HG03342 (cell line): ENCODE measurements around the gene FUBP3.

Experiments used
- ATAC-seq: cut with Tn5 transposase; IDR thresholded peaks from one replicate; pipeline ENCODE4 v1.9.1; 2021; ENCODE audit warnings: mild to moderate bottlenecking, moderate library complexity; ENCODE audit not compliant: unreplicated experiment

Gene FUBP3

GRCh38 chr9:130661451-130662098, 82.2 kb downstream of the FUBP3 start:
- no peak for ATAC-seq

- no peak for ATAC-seq
Measured at GRCh38 chr9:130662099-130662969, 83.0 kb downstream of the FUBP3 start.

- ATAC-seq: no peak
Measured at GRCh38 chr9:130662970-130663257, 83.5 kb downstream of the FUBP3 start.

- ATAC-seq: no peak
Measured at GRCh38 chr9:130663258-130663976, 84.0 kb downstream of the FUBP3 start.

- ATAC-seq: no peak
Measured at GRCh38 chr9:130663977-130664250, 84.5 kb downstream of the FUBP3 start.

- no peak for ATAC-seq
Measured at GRCh38 chr9:130664251-130665028, 85.1 kb downstream of the FUBP3 start, which contains the start of gene PRDM12. PRDM12 (plus strand) TSS chr9:130664594; CDS start chr9:130664654, 60 bp downstream.

GRCh38 chr9:130665029-130665430, 85.7 kb downstream of the FUBP3 start:
- ATAC-seq: no peak

- ATAC-seq: no peak
Measured at GRCh38 chr9:130665431-130666392, 86.3 kb downstream of the FUBP3 start.

- no peak for ATAC-seq
Measured at GRCh38 chr9:130666393-130667119, 87.2 kb downstream of the FUBP3 start.

- ATAC-seq: no peak
Measured at GRCh38 chr9:130667120-130667435, 87.7 kb downstream of the FUBP3 start.

- no peak for ATAC-seq
Measured at GRCh38 chr9:130668196-130668595, 88.8 kb downstream of the FUBP3 start.

GRCh38 chr9:130668659-130669058, 89.3 kb downstream of the FUBP3 start:
- no peak for ATAC-seq

- no peak for ATAC-seq
Measured at GRCh38 chr9:130669965-130670364, 90.6 kb downstream of the FUBP3 start.

- ATAC-seq: no peak
Measured at GRCh38 chr9:130670644-130671043, 91.3 kb downstream of the FUBP3 start.

GRCh38 chr9:130672466-130672865, 93.1 kb downstream of the FUBP3 start:
- ATAC-seq: no peak

GRCh38 chr9:130672933-130673615, 93.7 kb downstream of the FUBP3 start:
- no peak for ATAC-seq

- no peak for ATAC-seq
Measured at GRCh38 chr9:130675396-130675795, 96.0 kb downstream of the FUBP3 start.

- ATAC-seq: no peak
Measured at GRCh38 chr9:130677252-130677651, 97.9 kb downstream of the FUBP3 start.
